Sigmoid colon (tissue), 7 donors: ENCODE measurements around the gene SGSM1. TPM values are rescaled to one million over a fixed set of nuclear protein-coding genes. Genes with fewer than 3 reads are reported as not detected.

ENCODE experiments used
- DNase-seq: peaks from one replicate; pipeline ENCODE4 v3.0.0-alpha.2; 2019
- H3K27ac ChIP-seq, 4 donors: fragments of 200-600 bp; sonication (generic); one replicate each; pipeline ENCODE4 v1.5.1; 2016 to 2019; ENCODE audit warnings: mild to moderate bottlenecking in 1 of 4
- H3K27me3 ChIP-seq, 3 donors: fragments of 200-600 bp; sonication (generic); one replicate each; pipeline ENCODE4 v1.5.1; 2019; ENCODE audit warnings: mild to moderate bottlenecking in 1 of 3
- H3K36me3 ChIP-seq, 4 donors: fragments of 200-600 bp; sonication (generic); one replicate each; pipeline ENCODE4 v1.5.1; 2016 to 2019
- H3K4me1 ChIP-seq, 4 donors: fragments of 200-600 bp; sonication (generic); one replicate each; pipeline ENCODE4 v1.5.1; 2017 to 2019
- H3K4me3 ChIP-seq, 4 donors: fragments of 200-600 bp; sonication (generic); one replicate each; pipeline ENCODE4 v1.5.1; 2017 to 2019; ENCODE audit warnings: mild to moderate bottlenecking in 2 of 4, moderate library complexity in 1 of 4
- H3K9me3 ChIP-seq, 4 donors: fragments of 200-600 bp in 3 of 4; sonication (generic) in 3 of 4; one replicate each; pipeline versions ENCODE4 v1.5.1 to v1.6.1; 2013 to 2019
- CTCF ChIP-seq, 4 experiments: fragments of 450-650 bp in 3 of 4; fragments of 200-600 bp in 1 of 4; IDR thresholded peaks; one replicate each; pipeline ENCODE4 v1.5.1; 2016 to 2019; ENCODE audit warnings: antibody characterized with exemption in 4 of 4, mild to moderate bottlenecking in 3 of 4, moderate library complexity in 2 of 4
- EP300 ChIP-seq, 4 donors: sonication (generic); formaldehyde crosslinking; IDR thresholded peaks; one replicate each; pipeline ENCODE4 v1.6.1; 2017; ENCODE audit warnings: antibody characterized with exemption in 4 of 4
- POLR2A ChIP-seq, 2 donors: fragments of 450-650 bp; IDR thresholded peaks; one replicate each; pipeline ENCODE4 v1.6.1; 2016; ENCODE audit warnings: antibody characterized with exemption in 2 of 2, mild to moderate bottlenecking in 2 of 2, moderate library complexity in 2 of 2
- POLR2AphosphoS5 ChIP-seq, 4 donors: sonication (generic); formaldehyde crosslinking; IDR thresholded peaks; one replicate each; pipeline ENCODE4 v1.6.1; 2017; ENCODE audit warnings: antibody characterized with exemption in 4 of 4
- WGBS, 2 donors: extraction: QIAGEN DNeasy Blood & Tissue Kit; methylation state at CpG; one replicate each; pipeline ENCODE4 v1.1.7; 2013; 5-methylcytosine and 5-hydroxymethylcytosine counted together
- intact Hi-C: fragments of 100-400 bp; cut with DNase I; formaldehyde crosslinking; loops from one replicate; pipeline ENCODE4 v1.15.1; 2023
- polyA plus RNA-seq, 3 donors: library from polyadenylated mRNA; stranded (reverse); fragments of 200-250 nt; gene quantifications; one replicate each; pipeline ENCODE4 v1.2.3, GENCODE V29; 2013
- total RNA-seq, 4 donors: library from RNA; depleted of rRNA; stranded (reverse); fragments of >200 nt; gene quantifications; one replicate each; pipeline ENCODE4 v1.1.0, GENCODE V29; 2016
- donor health status: healthy with polysubstance abuse.
- donor health status: Bipolar disorder and iron deficiency.
- donor health status: healthy.

SGSM1 gene
- total and polyA plus RNA-seq, 7 donors = 0.46 to 3.6 (median 2.3) TPM

- Histone ChIP-seq H3K9me3 (no peaks in the 10 kb centered on the region), H3K4me3 (no peak overlapping the region), H3K4me1 (no peaks in the 10 kb centered on the region), H3K27ac (no peak overlapping the region), H3K27me3 (no peaks in the 10 kb centered on the region), H3K36me3 (peaks cover 0 to 13% (median 3%) of the 10 kb centered on the region in 4 donors)
- 88 to 91% methylated on average over 9 of the region's 9 CpGs for WGBS, 2 donors
- DNase-seq = no peak
- intact Hi-C loops = no loop called here
- TF ChIP-seq POLR2AphosphoS5 (IDR thresholded peaks at IDR 0.05) (no peak), CTCF (IDR thresholded peaks at IDR 0.05) (no peak), EP300 (IDR thresholded peaks at IDR 0.05) (no peak), POLR2A (IDR thresholded peaks at IDR 0.05) (no peak)
Measured at GRCh38 chr22:24859587-24859986, 53.6 kb downstream of the SGSM1 start.

GRCh38 chr22:24865508-24865907 lies 59.5 kb downstream of the SGSM1 start:
- TF ChIP-seq CTCF (IDR thresholded peaks at IDR 0.05) = no peak
- no peak for TF ChIP-seq POLR2A (IDR thresholded peaks at IDR 0.05)
- no peak for TF ChIP-seq POLR2AphosphoS5 (IDR thresholded peaks at IDR 0.05)
- TF ChIP-seq EP300 (IDR thresholded peaks at IDR 0.05) = no peak
- Histone ChIP-seq H3K27me3 (no peaks in the 10 kb centered on the region), H3K4me3 (no peak overlapping the region), H3K27ac (no peak overlapping the region), H3K9me3 (no peaks in the 10 kb centered on the region), H3K4me1 (no peaks in the 10 kb centered on the region), H3K36me3 (no peaks in the 10 kb centered on the region)
- intact Hi-C loops = no loop called here
- WGBS, 2 donors = 39 to 74% methylated on average over 4 of the region's 4 CpGs
- no peak for DNase-seq

DNA sequence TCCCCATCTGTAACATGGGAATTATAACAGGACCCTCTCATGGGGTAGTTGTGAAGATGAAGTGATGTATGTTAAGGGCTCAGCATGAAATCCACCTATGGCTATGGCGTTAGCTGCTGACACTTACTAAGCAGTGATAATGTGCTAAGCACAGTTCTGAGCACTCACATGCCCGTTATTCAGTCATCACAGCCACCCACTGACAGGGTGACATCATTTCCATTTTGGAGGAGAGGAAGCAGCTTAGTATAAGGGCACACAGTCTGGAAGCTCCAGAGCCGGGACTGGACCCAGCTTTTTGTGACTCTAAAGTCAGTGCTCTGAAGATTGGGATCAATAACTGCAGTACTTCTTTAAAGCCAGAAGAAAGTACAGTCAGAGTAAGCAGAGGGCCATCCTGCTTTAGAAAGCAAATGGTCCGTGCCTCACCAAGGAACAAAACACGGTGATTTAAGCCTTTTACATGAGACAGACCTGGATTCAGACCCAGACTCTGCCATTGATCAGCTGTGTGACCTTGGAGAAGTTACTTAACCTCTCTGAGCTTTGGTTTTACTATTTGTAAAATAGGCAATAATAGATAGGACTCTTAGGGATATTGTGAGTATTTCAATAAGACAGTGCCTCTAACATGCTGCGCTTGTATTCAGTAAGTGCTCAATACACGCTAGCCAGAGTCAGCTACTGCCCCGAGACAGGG lies 61.5 kb downstream of the SGSM1 start:
- intact Hi-C loops = no loop called here
- no peaks in the 10 kb centered on the region for H3K27me3 ChIP-seq
- no peak overlapping the region for H3K27ac ChIP-seq
- no peak overlapping the region for H3K4me3 ChIP-seq
- DNase-seq = no peak
- 84 to 89% methylated on average over 8 of the region's 8 CpGs for WGBS, 2 donors
- no peaks in the 10 kb centered on the region for H3K9me3 ChIP-seq
- TF ChIP-seq POLR2AphosphoS5 (IDR thresholded peaks at IDR 0.05) (no peak), CTCF (IDR thresholded peaks at IDR 0.05) (no peak), POLR2A (IDR thresholded peaks at IDR 0.05) (no peak), EP300 (IDR thresholded peaks at IDR 0.05) (no peak)
- H3K36me3 ChIP-seq = no peaks in the 10 kb centered on the region
- no peaks in the 10 kb centered on the region for H3K4me1 ChIP-seq

DNA sequence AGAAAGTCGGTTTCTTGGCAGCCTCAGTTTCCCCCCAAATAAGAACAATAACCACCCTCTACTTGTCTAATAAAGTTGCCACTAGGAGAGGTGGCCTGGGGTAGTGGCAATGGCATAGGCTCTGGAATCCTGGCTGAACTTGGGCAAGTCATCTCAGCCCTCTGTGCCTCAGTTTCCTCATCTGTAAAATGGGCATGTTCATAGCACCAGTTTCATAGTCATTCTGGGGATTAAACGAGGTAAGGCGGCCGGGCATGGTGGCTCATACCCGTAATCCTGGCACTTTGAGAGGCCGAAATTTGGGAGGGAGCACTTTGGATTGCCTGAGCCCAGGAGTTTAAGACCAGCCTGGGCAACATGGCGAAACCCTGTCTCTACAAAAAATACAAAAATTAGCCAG lies 63.0 kb downstream of the SGSM1 start:
- TF ChIP-seq EP300 (IDR thresholded peaks at IDR 0.05) = no peak
- TF ChIP-seq POLR2AphosphoS5 (IDR thresholded peaks at IDR 0.05) = no peak
- TF ChIP-seq CTCF (IDR thresholded peaks at IDR 0.05) = no peak
- TF ChIP-seq POLR2A (IDR thresholded peaks at IDR 0.05) = no peak
- intact Hi-C loops = no loop called here
- 93 to 94% methylated on average over 7 of the region's 7 CpGs for WGBS, 2 donors
- Histone ChIP-seq H3K4me1 (no peaks in the 10 kb centered on the region), H3K9me3 (no peaks in the 10 kb centered on the region), H3K4me3 (no peak overlapping the region), H3K27me3 (no peaks in the 10 kb centered on the region), H3K27ac (no peak overlapping the region), H3K36me3 (no peaks in the 10 kb centered on the region)
- no peak for DNase-seq
